Stimulated activated CD8-positive, alpha-beta memory T cell treated with anti-CD3 and anti-CD28 coated beads, Interleukin-7, amount 100 ng/mL, for 48 hours (primary cell): ENCODE measurements around the gene SYNPO2.

Experiments used
- DNase-seq, 2 donors: peaks; one replicate each; pipeline ENCODE4 v3.0.0-alpha.2; 2020; ENCODE audit warnings: low read depth in 1 of 2; ENCODE audit errors: extremely low read depth in 1 of 2

Gene SYNPO2

DNA sequence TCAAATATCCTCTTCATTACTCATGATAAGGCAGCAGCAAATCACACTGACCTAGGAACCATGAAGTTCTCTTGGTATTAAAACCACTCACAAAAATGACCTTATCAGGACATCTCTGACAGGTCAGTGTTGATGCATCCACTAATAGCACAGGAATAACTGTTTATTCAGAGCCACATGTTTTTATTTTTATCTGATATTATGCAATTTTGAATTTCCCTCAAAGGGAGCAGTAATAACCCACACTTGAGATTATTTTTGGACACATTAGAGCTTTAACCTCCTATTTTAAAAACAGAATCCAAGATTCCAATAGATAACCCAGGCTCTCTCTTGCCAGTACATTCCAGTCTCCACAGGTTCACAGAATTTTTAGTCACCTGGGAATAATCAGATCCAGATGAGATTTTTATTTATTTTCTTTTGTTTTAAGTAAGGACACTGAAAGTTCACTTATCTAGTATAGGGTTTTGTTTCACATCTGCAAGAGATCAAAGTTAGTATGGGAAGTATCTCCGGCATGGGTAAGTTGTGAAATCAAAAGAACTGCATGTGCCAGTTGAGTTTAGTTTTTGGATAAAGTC is 210.7 kb downstream of the SYNPO2 start:
- no peak for DNase-seq

DNA sequence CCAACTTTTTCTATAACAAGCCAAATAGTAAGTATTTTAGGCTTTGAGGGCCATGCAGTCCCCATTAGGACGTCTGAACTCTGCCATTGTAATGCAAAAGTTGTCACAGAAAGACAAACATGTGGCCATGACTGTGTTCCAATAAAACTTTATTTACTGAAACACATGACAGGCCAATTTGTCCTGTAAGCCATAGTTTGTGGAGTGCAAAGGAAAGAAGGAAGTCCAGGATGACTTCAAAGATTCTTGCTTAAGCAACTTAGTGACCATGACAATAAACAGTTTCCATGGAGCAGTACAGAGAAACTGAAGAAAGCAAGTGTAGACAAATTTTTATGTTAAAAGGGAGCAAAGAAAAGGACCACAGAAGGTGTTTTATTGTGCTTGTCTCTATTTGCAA is 212.0 kb downstream of the SYNPO2 start:
- DNase-seq, result no peak

DNA sequence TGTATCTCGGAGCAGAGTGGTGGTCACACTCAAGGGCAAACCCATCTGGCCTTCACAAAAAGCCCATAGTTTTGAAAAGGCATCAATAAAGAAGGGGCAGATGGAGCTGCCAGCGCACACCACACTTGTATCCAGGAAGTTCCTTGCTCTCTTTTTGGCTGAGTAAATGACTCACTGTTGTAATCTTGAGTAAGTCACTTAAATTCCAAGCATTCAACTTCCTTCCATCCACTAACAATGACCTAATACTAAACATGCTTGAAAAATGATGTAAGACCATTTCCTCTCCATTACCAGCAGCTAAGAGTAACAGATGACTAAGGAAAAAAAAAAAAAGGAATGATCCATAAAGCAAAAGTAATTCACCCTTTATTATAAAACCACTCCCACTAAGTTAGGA is 214.6 kb downstream of the SYNPO2 start:
- DNase-seq, result no peak

DNA sequence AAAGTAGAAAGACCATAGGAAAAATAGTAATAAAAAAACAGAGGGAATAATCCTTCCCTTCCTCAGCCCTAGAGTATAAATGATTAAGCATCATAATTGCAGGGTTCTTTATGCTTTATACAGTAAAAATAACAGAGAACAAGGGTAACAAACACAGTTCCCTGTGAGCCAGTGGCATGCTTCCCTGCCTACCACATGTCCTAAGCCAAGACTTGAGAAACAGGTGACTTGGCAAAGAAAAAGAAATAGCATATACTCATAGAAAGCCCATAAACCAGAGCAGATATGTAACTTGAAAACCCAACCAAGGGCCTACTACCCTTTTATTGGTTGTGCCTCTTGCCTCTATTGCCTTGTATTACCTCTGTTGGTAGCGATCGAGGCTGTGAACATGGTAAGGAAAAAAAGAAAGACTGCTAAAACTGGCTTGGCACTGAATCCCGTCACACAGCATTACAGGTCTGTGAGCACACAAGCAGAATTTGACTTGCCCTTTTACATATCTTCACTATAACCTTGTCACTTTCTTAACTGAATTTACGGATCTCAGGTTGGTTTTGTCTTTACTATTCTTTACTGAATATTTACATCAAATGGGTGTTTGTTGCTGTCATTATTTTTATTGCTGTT is 216.1 kb downstream of the SYNPO2 start:
- DNase-seq, result no peak

DNA sequence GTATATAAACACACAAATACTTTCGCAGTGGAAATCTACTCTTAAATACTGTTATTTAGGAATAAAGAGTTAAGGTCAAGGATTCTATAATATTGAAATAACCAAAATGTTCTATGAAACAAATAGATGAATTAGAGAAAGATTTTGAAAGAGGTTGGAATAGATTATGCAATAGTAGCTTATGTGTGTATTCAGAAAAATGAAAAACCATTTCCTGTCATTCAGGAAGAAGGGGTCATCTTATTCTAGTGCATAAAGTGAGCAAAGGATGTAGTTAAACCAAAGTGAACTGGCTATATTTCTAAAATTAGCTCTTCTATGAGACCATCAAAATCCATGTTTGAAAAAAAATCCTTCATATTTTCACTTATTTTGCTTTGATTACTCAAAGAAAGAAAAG is 217.0 kb downstream of the SYNPO2 start:
- no peak for DNase-seq

DNA sequence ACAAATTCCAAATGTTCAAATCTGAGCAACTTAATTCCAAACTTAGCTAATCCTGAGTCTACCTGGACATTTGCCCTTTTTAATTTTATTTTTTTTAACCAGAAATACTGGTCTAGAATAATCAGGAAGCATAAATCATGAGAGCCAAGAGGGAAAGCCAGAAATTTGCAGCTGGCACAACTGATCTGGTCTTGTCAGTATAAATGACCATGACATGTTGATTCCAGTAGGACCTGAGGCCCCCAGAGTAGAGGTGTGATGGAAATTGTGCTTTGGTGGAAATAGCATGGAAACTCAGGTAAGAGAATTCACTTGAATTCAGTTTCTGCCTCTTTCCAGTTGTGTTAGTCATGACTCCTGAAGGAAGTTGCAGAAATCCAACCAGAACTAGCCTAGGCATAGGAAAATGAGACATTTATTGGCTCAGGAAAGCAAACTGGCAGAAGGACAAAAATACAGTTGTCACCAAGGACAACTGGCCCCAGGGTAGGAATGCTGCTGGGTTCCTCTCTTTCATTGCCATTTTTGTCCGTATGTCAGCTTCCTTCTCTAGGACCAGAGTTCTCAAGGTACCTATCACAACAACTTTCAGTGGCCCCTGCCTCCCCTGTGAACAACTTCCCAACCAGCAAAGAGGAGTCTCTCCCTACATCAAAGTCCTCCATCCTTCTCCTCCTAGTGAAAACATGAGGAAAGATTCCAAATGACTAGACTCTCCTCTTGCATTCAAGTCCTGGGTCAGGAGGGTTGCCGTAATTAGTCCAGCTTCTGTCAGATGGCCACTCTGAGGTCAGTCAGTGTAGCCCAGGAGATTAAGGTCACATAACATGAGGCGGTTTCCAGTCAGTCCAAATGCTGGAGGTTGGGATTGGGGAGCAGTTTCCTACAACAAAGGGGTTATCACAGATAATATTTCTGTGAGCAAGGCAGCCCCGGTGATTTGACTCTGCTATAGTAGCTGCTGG is 217.7 kb downstream of the SYNPO2 start:
- no peak for DNase-seq

DNA sequence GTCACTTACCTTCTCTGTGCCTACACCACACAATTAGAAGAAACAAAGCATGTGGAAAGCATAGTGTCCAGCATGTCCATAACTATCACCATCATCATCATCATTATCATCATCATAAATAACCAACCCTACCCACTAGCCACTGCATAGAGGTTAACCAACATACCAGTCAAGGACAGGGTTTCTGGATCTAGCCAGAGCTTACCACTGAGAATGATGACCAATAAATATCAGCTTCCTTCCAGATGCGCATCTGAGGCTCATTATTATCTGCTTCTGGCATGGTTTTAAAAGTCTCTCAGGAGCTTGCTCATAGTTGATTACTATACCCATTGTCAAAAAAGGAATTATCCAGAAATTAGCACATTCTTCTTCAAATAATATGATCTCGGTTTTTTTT is 221.5 kb downstream of the SYNPO2 start:
- DNase-seq, result no peak
